HL-60 (cell line): ENCODE results near the gene DPYSL4.

Source experiments
- CTCF ChIP-seq: IDR thresholded peaks from one replicate; pipeline ENCODE4 v1.5.1; 2011; ENCODE audit warnings: low read length, control low read depth, inconsistent platforms; ENCODE audit not compliant: insufficient read depth
- GABPA ChIP-seq: IDR thresholded peaks from 2 replicates; pipeline ENCODE4 v1.6.1; 2012; ENCODE audit warnings: low read depth
- POLR2AphosphoS5 ChIP-seq: IDR thresholded peaks from 2 replicates; pipeline ENCODE4 v1.6.1; 2012; ENCODE audit warnings: low read depth

GRCh38 chr10:132137111-132138072 is 49.4 kb upstream of the DPYSL4 start:
- TF ChIP-seq CTCF: no peak
- TF ChIP-seq GABPA: no peak
- no peak for TF ChIP-seq POLR2AphosphoS5
